Measurements from ENCODE around the gene FAM120AOS. TPM values are rescaled to one million over a fixed set of nuclear protein-coding genes. Genes with fewer than 3 reads are reported as not detected.

FAM120AOS gene
- 24.8 TPM for total RNA-seq

DNA sequence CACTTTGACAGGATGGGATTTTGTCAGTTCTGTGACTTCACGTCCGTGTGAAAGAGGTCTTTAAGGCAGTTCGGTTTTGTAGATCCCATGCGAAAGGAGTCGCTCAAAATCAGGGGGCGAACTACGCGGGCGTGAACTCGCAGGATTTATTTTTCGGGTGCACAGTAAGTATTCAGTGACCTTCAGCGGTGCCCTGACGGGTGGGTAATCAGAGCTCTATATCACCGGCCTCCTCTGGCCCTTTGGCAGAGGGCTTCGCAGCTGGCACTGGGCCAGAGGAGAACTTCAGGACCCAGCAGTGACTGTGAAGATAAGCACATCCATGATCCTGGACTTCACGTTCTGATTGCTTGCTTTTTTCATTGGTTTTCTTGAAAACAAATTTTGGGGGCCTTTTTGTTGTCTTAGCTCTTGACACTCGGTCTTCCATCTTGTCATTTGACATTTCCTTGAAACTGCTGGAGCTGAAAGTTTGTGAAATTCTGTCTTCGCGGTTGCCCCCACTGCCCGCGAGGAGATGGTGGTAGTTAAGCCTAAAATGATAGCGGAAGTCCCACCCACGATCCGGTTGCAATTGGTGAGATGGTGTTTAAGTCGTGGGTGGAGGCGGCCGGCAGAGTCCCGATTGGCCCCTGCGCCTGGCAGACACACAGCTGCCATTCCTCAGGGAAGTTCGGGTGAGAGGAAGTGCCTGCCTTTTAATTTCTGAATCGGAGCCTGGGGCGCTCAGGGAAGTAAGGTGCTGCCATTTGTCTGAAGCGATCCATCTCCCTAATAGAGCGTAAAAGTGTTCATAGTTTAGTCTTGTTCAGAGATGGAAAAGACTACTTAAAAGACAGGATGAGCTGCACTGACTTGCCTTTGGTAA lies at the start of gene FAM120AOS:
FAM120AOS (minus strand) TSS at position 535 of the 868 bp plus-strand sequence. CDS start 872 bp downstream, outside the sequence.
- DNase-seq = peak; percentile 96

DNA sequence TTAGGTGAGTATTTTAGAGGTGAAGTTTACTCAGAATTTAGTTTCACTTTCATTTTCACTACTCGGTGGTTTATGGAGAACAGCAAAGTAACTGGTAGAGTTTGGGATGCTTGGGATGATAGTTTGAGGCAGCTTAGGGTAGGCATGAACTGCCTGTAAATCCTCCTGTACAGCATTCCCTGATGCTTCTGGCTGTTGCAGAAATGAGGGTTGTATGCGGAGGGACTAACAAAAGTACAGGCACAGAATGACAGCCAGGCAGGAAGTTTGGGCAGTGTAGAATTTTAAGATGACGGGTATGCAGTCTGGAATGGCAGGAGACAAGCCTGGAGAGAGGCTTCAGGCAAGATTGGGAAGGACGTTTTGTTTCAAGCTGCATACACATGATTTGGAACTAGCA lies 48.0 kb upstream of the FAM120AOS start:
- DNase-seq = no peak

DNA sequence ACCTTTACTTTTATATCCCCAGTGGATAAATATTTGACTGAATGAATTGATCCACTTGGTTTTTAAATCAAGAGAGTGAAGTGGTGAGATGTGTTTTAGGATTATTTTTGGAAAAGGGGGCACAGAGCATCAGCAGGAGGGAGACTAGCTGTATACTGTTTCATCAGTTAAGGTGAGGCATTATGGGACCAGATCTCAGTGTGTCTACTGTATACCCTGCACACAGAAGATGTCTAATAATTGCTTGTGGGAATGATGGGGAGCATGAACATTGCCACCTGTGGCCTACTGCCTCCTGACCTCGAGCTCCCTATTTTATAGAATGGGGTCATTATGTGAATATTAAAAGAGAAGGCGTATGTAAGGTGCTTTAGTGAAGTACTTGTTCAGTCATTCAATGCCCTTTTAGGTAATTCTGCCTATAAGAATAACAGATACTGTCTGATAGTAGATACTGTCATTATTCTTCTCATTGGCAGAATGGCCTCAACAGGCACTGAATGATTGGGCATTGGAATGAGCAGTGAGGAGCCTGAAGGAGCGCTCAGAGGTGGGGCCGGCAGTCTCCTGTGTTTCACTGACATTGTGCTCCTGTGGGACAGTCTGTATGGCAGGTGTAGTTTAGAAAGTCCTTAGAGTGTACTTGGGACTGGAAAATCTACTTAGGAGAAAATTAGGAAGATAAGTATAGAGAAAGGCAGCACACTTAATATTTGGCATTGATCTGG lies 47.4 kb upstream of the FAM120AOS start:
- no peak for DNase-seq

DNA sequence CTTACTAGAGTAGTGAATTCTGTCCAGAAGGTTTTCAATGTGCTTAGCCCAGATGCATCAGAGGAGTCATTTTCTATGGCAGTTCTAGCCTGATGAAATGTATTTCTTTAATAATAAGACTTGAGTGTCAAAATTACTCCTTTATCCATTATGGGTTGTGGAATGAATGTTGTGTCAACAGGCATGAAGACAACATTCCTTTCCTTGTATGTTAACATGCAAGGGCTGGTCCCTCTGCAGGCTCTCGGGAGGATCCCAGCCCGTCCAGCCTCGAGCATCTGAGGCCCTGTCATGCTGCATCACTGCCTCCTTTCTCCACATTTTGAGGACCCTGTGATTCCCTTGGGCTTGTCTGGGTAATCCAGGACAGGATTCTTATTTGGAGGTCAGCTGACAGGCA lies 42.9 kb upstream of the FAM120AOS start:
- no peak for DNase-seq

DNA sequence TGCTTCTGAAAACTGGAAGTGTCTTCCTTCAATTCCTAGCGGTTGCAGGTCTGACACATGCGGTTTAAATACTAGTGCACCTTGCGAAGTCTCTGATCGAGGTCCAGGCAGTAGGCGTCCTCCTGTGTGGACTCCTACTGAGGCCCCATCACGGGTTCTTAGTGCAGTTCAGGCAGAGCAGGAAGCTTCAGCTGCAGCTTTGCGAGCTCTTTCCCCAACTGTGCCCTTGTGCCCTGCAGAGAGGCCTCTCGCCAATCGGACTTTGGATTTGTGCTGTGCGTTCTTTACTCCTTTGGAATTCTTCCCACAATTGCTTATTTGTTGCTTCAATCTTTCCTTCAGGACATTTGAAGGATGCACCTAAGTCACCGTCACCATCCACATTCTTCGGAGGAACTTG lies 40.6 kb upstream of the FAM120AOS start:
- no peak for DNase-seq

DNA sequence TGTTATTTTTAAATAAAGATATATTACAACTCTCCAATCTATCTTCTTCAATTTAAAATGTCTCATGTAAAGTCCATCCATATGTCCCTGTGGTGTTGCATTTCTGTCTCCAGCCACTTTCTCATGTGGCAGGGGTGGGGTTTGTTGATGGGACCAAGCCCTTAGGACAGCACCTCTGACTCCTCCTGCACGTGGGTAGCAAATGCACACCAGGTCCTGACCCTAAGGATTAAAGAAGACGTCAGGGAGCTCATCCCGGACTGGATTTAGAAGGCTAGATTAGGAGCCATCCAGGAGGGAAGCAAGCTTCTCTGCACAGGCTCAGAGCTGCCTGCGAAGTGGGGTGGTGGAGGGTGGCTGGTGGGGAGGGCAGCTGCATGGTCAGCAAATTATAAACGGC lies 38.9 kb upstream of the FAM120AOS start:
- DNase-seq = no peak

DNA sequence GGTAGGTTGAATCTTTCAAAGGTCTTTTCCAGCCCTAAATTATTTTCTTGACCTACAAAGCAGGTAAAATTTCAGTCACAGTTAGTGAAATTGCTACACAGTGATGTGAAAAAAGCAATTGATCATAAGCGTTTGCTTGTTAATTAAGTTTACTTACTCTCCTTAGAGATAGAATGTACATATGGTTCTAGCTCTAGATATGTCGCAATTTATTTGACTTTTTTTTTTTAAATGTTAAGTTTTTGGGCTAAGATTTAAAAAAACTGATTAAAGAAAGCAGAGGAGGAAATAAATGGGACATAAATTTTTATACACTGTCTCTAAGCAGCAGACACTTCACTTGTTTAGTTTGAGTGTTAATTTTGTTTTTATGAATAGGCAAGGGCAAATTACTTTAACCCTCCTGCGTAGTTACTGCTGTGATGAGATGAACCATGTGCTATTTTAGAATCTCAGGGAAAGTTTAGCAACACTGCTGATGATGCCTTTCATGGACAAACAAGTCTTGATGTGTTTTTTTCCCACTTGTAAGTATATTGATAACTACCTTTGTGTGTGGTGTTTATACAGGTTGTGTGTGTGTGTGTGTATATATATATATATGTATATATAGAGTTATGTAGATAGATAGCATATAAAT lies 38.3 kb upstream of the FAM120AOS start:
- DNase-seq = no peak

DNA sequence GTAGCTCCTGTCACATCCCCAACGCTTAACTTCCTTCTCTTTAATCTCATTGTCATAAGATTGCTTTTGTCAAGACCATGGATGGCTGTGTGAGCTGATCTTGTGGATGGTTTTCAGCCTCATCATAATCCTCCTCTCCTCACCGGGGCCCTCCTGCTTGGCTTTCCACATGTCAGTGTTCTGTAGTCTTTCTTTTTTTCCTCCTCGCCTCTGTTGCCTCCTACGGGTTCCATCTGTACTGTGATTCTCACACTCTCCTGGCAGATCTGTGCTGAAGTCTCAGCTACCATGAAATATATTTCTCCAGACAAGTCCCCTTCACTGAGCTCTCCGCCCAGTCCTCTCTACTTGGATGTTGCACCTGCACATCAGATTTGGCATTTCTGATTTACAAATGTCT lies 34.9 kb upstream of the FAM120AOS start:
- peak; percentile 32 for DNase-seq

DNA sequence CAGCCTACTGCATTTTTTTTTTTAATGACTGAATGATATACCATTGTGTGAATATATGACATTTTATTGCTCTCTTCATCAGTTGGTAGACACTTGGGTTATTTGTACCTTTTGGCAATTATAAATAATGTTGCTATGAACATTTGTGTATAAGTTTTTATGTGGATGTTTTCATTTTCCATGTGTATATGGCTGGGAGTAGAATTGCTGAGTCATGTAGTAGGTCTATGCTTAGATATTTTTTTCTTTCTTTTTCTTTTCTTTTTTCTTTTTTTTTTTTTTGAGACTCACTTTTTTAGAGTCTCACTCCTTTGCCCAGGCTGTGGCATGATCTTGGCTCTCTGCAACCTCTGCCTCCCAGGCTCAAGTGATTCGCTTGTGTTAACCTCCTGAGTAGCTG lies 32.9 kb upstream of the FAM120AOS start:
- no peak for DNase-seq

DNA sequence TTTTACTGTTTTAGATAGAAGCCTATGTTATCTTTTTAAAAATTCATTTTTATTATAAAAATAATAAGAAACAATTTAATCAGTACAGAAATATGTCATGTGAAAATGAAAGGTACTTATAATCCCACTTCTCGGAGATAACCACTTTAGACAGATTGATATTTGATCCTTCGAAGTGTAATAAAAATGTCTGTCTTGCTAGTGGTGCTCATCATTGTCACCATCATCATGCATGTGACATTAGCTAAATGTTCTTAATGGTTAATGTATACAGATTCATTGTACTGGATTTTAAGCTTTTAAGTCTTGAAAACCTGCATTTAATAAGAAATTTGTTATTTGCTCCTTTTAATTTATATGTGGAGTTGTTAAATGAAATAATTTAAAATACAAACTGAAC lies 30.1 kb upstream of the FAM120AOS start:
- no peak for DNase-seq

DNA sequence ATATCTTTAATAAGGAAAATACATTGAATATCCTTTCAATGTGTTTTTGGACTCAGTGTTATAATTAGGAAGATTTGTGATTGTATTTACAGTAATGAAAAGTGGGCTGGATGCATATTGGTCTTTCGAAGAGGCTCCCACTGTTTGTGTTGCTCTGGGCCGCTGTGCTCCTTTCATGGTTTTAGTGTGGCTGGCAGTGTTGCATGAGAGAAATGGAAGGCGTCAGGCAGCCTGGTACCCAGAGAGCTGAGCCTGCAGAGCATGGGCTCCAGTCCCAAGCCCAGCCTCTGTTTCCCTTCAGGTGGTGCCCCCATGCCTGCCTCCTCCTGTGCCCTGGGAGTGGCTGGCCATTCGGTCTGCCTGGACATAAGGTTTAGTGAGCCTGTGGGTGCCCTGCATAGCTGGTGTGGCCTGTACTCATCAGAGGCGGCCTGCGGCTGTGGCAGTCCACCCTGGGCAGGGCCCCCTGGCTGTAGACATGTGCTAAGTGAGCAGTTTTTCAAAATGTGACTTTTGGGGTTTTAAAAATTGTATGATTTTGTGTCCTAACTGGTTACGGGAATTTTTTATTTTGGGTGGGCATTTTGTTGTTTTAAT lies 27.4 kb upstream of the FAM120AOS start:
- DNase-seq = no peak

DNA sequence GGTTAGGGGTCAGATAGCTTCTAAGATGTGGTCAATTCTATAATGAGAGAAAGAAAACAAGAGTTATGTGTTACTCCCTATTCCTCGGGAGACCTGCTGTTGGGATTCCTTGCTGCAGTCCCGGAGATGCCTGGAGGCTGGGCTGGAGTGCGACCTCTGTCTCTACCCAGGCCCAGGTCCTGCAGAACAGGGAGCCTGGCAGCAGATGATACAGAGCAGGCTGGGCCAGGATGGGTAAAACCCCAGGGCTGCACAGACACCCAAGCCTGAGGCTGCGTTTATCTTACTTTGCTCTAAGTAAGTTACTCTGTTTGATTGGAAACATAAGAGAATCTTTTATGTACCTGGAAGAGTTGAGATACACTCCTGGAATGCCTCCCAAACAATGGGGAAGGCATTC lies 26.9 kb upstream of the FAM120AOS start:
- no peak for DNase-seq

DNA sequence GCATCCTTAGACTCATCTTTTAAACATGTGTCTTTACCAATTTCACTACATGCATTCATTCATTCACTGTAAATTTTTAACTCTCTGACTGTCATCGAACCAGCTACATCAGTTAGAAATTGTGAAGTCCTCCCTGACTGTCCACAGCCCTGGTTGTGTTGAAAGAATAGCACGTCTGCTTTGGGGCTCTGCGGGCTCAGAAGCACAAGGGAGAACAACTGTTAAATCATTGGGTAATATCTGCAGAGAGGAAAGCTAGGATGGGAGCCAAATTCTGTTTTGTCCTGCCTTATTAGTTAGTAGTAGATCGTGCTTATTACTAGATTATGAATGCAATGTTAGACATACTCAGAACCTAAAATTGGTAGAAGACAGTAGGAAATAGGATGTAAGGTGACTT lies 26.3 kb upstream of the FAM120AOS start:
- no peak for DNase-seq

DNA sequence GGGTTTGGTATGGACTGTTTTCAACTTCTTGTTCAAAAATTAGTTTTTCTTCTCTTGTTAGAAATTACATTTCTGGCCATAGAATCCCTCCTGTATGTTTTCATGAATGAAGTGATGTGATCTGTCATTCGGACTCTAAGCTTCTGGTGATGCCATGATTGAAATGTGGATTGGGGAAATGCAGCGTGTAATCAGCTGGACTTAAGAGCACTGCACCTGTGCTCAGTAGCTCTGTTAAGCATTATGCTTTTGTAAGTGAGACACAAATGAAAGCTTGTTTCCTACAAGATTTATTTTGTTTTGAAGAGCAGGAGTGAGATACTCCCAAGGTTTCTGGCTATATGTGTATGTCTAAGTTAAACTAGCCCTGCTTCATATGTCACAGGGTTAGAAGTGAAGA lies 24.0 kb upstream of the FAM120AOS start:
- DNase-seq = no peak

DNA sequence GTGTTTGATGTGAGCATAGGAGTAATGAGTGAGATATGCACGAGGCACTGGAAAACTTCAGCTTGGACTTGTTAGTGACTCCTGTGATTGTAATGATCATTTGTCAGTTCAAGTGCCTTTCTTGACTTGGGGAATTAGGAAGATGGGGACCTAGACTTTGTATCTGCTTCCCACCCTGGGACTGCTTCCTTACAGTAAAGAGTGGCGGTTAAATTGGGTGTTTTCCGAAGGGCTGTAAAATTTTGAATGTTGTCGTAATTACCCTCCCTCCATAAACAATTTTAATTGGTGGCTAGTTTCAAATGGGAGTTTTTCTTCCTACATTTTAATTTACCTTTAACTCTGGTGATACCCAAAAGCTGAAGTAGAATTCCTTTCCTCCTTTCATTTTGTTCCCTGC lies 23.5 kb upstream of the FAM120AOS start:
- no peak for DNase-seq

DNA sequence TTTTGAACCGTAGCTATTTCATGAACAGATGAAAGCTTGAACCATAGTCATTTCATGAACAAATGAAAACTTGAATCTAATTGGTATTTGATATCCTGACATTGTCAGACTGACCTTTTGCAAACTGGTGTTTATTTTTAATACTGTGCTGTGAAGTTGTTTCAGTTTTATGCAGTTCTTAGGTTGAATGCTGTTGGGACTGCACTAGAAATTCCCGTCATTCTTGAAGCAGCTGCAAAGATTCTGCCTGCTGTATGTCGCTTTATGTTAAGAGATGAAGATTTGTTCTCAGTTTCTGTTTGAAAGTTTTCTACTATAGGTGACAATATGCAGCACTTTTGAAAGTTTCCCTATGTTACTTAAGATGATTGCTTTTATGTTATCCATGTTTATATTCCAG lies 22.5 kb upstream of the FAM120AOS start:
- DNase-seq = no peak

DNA sequence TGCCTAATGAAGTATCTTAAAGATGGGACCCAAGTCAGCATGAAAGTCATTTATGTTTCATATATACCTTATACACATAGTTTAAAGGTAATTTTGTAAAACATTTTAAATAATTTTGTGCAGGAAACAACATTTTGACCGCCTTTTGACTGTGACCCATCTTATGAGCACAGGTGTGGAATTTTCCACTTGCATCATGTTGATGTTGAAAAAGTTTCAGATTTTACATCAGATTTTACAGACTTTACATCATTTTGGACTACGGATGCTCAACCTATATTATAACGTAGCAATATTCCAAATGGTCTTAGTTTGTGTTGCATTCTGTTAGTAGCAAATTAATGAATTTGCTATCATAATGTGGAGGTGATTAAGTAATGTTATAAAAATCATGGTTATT lies 21.7 kb upstream of the FAM120AOS start:
- no peak for DNase-seq

DNA sequence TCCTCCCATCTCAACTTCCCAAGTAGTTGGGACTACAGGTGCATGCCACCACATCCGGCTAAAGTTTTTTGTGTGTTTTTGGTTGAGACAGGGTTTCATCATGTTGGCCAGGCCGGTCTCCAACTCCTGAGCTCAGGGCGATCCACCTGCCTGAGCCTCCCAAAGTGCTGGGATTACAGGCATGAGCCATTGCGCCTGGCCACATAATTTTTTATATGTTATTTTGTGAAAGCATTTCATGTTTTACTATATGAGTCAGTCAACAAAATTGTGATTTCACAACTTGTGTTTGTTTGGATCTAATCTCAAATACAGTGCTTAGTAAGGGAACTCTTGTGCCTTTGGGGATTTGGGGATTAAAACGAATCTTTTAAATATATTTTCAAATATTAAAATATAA lies 20.0 kb upstream of the FAM120AOS start:
- no peak for DNase-seq

DNA sequence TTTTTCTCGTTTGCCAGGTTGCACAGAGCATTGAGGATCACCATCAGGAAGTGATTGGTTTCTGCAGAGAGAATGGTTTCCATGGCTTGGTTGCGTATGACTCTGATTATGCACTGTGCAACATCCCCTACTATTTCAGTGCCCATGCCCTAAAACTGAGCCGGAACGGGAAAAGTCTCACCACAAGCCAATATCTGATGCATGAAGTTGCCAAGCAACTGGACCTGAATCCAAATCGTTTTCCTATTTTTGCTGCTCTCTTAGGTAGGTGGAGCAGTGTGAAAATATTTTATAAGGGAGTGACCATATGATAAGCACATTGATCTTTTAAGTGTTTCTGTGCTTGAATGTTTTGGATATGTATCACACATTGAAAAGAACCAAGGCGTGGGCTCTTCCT lies 17.7 kb upstream of the FAM120AOS start:
- DNase-seq = no peak

DNA sequence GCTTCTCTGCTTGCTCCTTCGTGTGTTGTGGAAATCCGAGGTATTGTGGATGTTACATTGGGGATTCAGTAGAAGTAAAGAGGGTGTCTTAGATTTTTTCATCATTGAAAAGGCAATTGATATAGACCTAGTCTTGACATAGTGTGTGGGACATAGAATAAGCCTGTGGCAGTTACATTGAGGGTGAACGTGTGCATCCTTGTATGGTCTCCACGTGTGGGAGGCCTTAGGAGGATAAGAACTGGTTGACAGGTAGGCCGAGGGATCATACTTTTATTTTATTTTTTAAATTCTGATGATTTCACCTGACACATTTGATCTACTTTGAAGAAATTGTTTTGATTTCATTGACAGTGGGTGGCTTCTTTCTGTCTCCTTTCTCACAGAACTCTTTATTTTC lies 17.0 kb upstream of the FAM120AOS start:
- DNase-seq = no peak

DNA sequence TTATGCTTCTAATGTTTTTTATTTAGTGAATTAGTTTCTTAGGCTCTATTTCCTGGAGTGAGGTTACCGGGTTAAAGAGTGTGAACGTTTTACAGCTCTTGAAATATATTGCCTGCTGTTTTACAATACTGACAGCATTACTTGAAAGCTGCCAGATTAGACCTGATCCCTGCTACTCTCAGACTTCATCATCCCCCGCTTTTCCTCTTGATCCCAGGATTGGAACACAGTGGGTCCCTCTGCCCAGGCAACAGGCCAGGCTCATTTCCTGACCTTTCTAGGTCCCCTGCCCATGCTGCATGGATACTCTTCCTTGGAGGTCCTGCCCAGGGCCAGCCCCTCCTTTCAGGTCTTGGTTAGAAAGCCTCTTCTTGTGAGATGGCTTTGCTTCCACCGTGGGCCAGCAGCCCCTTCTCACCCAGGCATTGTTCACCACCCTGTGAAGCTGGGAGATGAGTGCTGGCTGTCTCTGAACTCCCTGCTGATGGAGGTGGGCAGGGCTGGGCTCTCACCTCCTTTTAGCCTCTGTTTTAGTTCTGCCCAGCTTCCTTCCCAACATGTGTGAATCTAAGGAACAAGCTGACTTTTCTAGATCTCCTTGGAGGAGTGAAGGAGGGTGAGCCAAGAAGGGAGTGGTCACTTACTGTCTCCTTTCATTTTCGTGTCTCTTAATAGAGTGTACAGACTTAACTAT lies 15.5 kb upstream of the FAM120AOS start:
- DNase-seq = no peak

DNA sequence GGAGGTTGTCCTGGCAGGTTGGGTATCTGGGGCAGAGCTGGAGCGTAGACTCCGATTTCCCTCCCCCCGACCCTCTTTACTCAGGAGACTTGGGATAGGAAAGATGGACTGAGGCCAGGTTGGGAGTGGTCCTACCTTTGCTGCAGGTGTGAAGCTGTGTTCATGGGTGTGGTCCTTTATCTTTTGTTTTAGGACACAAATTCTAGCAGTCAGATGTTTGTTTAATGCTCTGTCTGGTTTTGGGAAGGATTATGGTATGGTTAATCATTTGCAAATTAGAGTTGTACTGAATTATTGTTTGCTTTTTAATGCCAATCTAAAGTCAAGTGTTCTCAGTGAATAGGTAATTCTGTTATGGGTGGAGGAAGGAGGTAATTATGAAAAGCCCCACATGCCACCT lies 14.1 kb upstream of the FAM120AOS start:
- DNase-seq = no peak

Data from occipital lobe (tissue), 2 donors.